Activated B cell treated with CpG ODN at 0.5 μM for 24 hours (primary cell): ENCODE measurements around the gene FCER2. TPM values are rescaled to one million over a fixed set of nuclear protein-coding genes. Genes with fewer than 3 reads are reported as not detected.

Experiments
- ATAC-seq: fragments of 200-7000 bp; cut with Tn5 transposase; one replicate; pipeline ENCODE4 v1.10.0; 2021; ENCODE audit warnings: low read depth, mild to moderate bottlenecking, moderate library complexity
- CTCF ChIA-PET: fragments of 350-600 bp; sonication (Branson Sonifier 250); formaldehyde crosslinking; loops from one replicate; lab custom pipeline; 2021; ENCODE audit warnings: antibody characterized with exemption; lab: Charles Lee
- POLR2A ChIA-PET: fragments of 350-600 bp; sonication (Branson Sonifier 250); formaldehyde crosslinking; loops from one replicate; lab custom pipeline; 2021; ENCODE audit warnings: antibody characterized with exemption; lab: Charles Lee
- DNase-seq: peaks from one replicate; pipeline ENCODE4 v3.0.0; 2022
- H3K27ac Mint-ChIP-seq: one replicate; pipeline ENCODE4 v1.8.0; 2020; ENCODE audit warnings: mixed read lengths
- H3K27me3 Mint-ChIP-seq: one replicate; pipeline ENCODE4 v1.8.0; 2021; ENCODE audit warnings: mixed read lengths
- H3K36me3 Mint-ChIP-seq: one replicate; pipeline ENCODE4 v1.8.0; 2021; ENCODE audit warnings: low read depth, mixed read lengths
- H3K4me1 Mint-ChIP-seq: one replicate; pipeline ENCODE4 v1.8.0; 2021; ENCODE audit warnings: mixed read lengths
- H3K4me3 Mint-ChIP-seq: one replicate; pipeline ENCODE4 v1.8.0; 2020; ENCODE audit warnings: mild to moderate bottlenecking, mixed read lengths
- H3K9me3 Mint-ChIP-seq: one replicate; pipeline ENCODE4 v1.8.0; 2020; ENCODE audit warnings: mixed read lengths
- CTCF ChIP-seq: fragments of 200-600 bp; IDR thresholded peaks from one replicate; pipeline ENCODE4 v1.8.0; 2022; ENCODE audit warnings: antibody characterized with exemption, mild to moderate bottlenecking
- intact Hi-C: fragments of 100-400 bp; cut with micrococcal nuclease; formaldehyde crosslinking; loops from one replicate; pipeline ENCODE4 v1.15.1; 2024
- total RNA-seq: library from RNA; stranded (reverse); gene quantifications from 2 replicates; pipeline ENCODE4 v1.2.3, GENCODE V29; 2022

The FCER2 gene
- total RNA-seq, 1 donor from 2014 or later, result 193 TPM

GRCh38 chr19:7734220-7735203 is 32.6 kb upstream of the FCER2 start:
- intact Hi-C loops, result no loop called here
- CTCF ChIA-PET, result no interaction called here
- ATAC-seq, result no peak
- Mint-ChIP-seq H3K9me3 (no peaks in the 10 kb centered on the region), H3K4me3 (no peak overlapping the region), H3K4me1 (peaks cover 22% of the 10 kb centered on the region), H3K27me3 (peaks cover 12% of the 10 kb centered on the region), H3K27ac (no peak overlapping the region), H3K36me3 (no peaks in the 10 kb centered on the region)
- POLR2A ChIA-PET, result interaction anchor here (0.6 kb wide), 1 partner anchor 28 kb away, joined by 3 read pairs; no protein-coding TSS in a partner anchor
- no peak for DNase-seq
- TF ChIP-seq CTCF, result no peak

DNA sequence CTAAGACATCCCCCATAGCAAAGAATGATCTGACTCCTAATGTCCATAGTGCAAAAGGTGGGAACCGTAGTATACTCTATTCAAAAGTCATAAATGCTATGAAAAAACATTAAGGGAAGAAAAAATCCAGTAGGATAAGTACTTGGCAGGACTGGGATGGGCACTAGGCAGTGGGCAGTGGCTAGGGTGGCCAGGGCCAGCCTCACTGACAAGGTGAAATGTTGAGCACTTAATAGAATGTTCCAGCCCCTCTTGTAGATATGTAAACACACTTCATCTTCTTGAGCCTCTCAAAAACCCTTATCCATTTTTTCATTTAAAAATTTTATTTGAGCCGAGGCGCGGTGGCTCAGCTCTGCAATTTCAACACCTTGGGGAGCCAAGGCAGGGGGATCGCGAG is 31.4 kb upstream of the FCER2 start:
- TF ChIP-seq CTCF, result no peak
- ChIA-PET POLR2A (interaction anchor here (0.7 kb wide), 1 partner anchor 52 kb away, joined by 7 read pairs; no protein-coding TSS in a partner anchor), CTCF (no interaction called here)
- H3K36me3 Mint-ChIP-seq, result no peaks in the 10 kb centered on the region
- no peak overlapping the region for H3K27ac Mint-ChIP-seq
- DNase-seq (no peak), ATAC-seq (no peak)
- H3K9me3 Mint-ChIP-seq, result no peaks in the 10 kb centered on the region
- intact Hi-C loops, result no loop called here
- H3K4me3 Mint-ChIP-seq, result no peak overlapping the region
- H3K27me3 Mint-ChIP-seq, result peaks cover 23% of the 10 kb centered on the region
- H3K4me1 Mint-ChIP-seq, result peaks cover 30% of the 10 kb centered on the region

DNA sequence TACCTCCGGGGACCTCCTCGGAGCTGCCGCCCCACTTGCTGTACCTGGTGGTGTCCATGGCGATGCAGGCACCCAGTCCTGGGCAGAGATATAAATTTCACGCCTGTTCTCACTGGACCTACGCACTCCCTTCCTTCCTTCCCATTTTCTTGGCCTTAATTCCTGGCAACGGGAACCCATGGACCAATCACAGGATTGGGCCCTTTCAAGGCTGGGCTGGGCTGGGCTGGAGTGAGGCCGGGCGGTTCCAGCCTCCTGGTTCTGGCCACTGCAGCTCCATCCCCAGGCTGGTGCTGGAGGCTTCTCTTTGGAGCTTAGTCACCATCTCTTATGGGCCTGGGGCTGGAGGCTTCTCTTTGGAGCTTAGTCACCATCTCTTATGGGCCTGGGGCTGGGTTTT is 30.1 kb upstream of the FCER2 start, which contains the start of gene CLEC4G:
Gene CLEC4G, minus strand, starts transcription at position 66 of the 400 bp plus-strand sequence. Its CDS starts 8 bp downstream, at position 58.
- H3K4me1 Mint-ChIP-seq, result peaks cover 38% of the 10 kb centered on the region
- peaks cover 28% of the 10 kb centered on the region for H3K27me3 Mint-ChIP-seq
- no peak within 1 kb of the TSS for H3K27ac Mint-ChIP-seq
- ChIA-PET POLR2A (interaction anchor here (0.9 to 1.4 kb wide), 2 partner anchors 19 to 26 kb away, joined by 3 read pairs; no protein-coding TSS in a partner anchor), CTCF (no interaction called here)
- TF ChIP-seq CTCF, result no peak
- H3K9me3 Mint-ChIP-seq, result no peaks in the 10 kb centered on the region
- no peak for ATAC-seq
- H3K4me3 Mint-ChIP-seq, result no peak within 1 kb of the TSS
- H3K36me3 Mint-ChIP-seq, result no peaks in the 10 kb centered on the region
- no peak for DNase-seq
- intact Hi-C loops, result no loop called here

- intact Hi-C loops, result no loop called here
- TF ChIP-seq CTCF, result no peak
- H3K36me3 Mint-ChIP-seq, result no peaks in the 10 kb centered on the region
- H3K4me3 Mint-ChIP-seq, result no peak overlapping the region
- ChIA-PET CTCF (no interaction called here), POLR2A (interaction anchor here (0.9 to 1.4 kb wide), 2 partner anchors 20 to 25 kb away, joined by 3 read pairs; no protein-coding TSS in a partner anchor)
- no peak for ATAC-seq
- DNase-seq, result no peak
- H3K27me3 Mint-ChIP-seq, result peaks cover 28% of the 10 kb centered on the region
- H3K9me3 Mint-ChIP-seq, result no peaks in the 10 kb centered on the region
- no peak overlapping the region for H3K27ac Mint-ChIP-seq
- H3K4me1 Mint-ChIP-seq, result peaks cover 38% of the 10 kb centered on the region
These were observed 29.7 kb upstream of the FCER2 start for GRCh38 chr19:7731615-7732014.

- intact Hi-C loops, result no loop called here
- DNase-seq (no peak), ATAC-seq (no peak)
- no peak for TF ChIP-seq CTCF
- Mint-ChIP-seq H3K9me3 (no peaks in the 10 kb centered on the region), H3K36me3 (no peaks in the 10 kb centered on the region), H3K27me3 (peaks cover 28% of the 10 kb centered on the region), H3K4me1 (peaks cover 38% of the 10 kb centered on the region), H3K27ac (no peak overlapping the region), H3K4me3 (no peak overlapping the region)
- CTCF ChIA-PET, result no interaction called here
- POLR2A ChIA-PET, result interaction anchor here (1.4 to 1.5 kb wide), 2 partner anchors 12 to 20 kb away, joined by 3 to 6 read pairs; no protein-coding TSS in a partner anchor
These were observed 29.3 kb upstream of the FCER2 start for GRCh38 chr19:7731218-7731595.
